HG02623 (cell line): ENCODE data around the gene GPS1.

Source experiments
- ATAC-seq: cut with Tn5 transposase; IDR thresholded peaks from one replicate; pipeline ENCODE4 v1.9.1; 2021; ENCODE audit warnings: moderate library complexity; ENCODE audit not compliant: unreplicated experiment

GPS1 gene

DNA sequence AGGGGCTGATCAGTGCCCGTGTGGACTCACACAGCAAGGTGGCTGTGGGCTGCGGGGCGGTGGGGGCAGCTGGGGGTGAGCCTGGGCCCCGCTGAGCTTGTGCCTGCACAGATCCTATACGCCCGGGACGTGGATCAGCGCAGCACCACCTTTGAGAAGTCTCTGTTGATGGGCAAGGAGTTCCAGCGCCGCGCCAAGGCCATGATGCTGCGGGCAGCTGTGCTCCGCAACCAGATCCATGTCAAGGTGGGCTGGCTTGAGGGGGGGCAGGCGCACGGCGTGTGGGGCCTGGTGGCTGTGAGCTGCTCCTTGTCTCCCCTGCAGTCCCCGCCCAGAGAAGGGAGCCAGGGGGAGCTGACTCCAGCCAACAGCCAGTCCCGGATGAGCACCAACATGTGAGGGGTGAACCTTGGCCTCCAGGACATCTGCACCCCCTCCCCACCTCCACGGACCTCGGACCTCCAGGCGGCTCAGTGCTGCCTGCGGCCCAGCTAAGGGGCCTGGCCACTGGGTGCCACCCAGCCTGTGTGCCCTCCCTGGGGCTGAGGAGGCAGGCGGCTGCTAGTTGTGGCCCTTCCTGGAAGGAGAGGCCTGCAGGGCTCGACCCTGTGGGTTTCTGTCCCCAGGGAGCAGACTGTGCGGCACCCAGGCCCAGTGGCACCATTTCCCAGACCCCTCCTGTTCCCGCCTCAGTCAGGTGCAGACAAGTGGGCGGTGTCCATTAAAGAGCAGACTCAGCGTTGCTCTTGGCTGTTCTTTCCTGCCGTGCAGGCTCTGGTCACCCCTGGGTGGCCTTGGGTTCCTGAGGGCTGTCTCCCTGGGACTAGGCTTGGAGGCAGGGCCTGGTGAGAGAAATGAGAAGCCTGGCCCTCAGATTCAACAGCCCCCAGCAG is 5.3 kb downstream of the GPS1 start:
- ATAC-seq: no peak

DNA sequence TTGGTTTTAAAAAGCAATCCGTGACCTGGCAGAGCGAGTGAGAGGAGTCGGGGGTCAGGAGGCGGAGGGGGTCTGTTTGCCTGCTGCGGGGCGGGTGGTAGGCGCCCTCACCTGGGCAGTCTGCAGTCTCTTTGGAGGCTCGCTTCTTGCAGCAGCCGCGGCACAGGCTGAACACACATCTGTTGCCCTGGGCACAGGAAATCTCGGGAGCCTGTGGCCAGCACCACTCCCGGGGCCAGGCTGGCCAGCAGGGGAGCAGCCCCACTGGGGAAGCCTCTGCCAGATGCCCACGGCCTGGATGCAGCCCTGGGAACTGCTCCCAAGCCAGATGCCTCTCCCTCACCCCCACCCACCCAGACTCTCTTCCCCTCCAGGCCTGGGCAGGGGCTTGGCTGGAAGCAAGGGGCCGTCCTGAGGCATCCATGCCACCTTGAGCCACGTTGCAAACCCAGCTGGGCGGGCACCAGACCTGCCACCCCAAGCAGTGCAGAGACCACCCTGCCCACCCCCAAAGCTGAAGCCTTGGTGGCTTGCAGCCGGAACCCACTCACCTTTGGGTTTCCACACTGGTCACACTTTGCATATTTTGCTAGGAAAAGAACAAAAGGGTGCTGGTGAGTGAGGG is 6.6 kb downstream of the GPS1 start:
- ATAC-seq: no peak

DNA sequence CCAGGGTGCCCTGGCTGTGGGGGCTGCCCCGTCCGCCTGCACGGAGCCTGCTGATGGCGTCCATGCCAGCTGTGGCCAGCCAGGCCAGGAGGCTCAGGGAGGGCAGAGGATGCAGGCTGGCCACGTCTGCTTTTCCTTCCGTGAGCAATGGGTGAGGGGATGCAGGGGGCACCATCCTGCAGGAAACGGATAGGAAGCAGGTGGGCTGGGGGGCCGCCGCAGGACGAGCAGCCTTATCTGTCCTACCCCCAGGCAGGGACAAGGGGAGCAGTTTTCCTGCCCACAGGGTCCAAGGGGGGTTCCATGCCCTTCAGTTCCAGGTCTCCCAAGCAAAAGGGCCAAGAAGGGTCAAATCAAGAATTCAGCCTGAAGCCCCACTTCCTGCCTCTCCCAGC is 7.2 kb downstream of the GPS1 start:
- ATAC-seq: no peak

- ATAC-seq: no peak
These were observed 7.7 kb downstream of the GPS1 start for GRCh38 chr17:82059272-82060000.

DNA sequence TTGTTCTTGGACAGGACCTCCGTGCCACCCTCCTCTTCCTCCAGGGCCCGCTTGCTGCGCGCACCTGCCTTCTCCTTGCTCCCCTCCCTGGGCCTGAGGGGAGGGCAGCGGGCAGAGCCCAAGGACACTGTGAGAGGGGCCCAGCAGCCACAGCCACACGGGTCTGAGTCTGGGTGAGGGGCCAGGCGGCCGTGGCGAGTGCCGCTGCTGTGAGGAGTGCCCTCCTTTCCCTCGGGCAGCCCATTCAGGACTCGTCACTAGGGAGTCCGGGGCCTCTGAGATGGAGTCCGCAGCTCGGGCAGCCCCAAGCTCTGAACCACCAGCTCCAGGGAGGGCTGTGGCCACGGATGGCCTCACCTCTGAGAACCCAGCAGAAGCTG is 8.3 kb downstream of the GPS1 start:
- ATAC-seq: no peak

DNA sequence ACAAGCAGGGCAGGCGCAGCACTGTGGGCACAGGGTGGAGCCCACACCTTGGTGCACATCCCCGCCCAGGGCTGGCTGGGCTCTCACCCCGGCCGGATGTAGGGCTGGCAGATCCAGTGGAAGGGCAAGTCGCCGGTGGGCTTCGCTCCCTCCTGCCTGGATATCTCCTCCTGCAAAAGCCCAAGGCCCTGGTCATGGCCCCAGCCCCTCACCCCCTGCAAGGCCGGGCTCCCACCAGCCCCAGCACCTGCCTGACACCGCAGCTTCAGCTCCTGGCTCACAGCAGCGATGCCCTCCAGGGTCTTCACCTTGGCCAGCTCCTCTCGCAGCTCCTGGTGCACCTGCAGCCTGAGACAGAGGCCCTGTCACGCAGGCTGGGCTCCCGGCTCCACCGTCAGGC is 8.9 kb downstream of the GPS1 start:
- ATAC-seq: no peak

- no peak for ATAC-seq
These were observed 9.6 kb downstream of the GPS1 start for GRCh38 chr17:82061047-82061925.

DNA sequence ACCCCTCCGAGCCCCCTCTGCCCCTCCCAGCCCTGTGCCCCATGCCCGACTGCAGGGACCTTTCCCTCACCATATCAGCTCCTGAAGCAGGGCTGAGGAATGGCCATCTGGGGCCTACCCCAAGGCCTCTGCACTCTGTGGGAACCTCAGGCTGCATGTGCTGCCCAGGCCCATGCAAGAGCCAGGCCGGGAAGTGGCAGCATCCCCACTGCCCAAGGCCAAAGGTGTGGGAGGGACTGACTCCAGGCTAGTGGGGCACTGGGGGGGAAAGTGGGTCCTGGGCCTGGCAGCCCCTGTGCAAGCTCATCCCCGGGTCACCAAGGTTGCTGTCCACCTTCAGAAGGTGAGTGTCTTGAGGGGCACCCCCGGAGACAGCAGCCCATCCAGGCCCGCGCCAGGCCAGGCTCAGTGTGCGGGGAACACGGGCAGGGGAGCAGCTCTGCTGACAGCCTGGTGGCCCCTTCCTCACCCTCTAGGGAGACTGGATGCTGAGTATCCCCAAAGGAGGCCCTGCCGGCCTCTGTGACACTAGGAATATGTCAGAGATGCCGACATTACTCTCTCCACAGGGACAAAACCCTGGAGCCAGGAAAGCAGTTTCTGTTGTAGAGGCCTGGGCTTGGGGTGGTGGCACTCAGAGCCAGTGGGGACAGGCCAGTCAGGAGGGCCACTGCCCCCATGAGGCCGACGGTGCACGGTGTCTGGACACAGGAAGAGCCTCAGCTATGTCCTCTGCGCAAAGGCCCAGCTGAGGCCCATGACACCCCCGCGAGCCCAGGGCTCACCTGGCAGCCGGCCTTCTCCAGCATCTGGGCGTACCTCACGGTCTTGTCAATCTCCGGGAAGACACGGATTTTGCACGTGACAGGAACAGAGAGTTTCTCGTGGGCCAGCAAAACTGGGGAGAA is 10.6 kb downstream of the GPS1 start:
- no peak for ATAC-seq

DNA sequence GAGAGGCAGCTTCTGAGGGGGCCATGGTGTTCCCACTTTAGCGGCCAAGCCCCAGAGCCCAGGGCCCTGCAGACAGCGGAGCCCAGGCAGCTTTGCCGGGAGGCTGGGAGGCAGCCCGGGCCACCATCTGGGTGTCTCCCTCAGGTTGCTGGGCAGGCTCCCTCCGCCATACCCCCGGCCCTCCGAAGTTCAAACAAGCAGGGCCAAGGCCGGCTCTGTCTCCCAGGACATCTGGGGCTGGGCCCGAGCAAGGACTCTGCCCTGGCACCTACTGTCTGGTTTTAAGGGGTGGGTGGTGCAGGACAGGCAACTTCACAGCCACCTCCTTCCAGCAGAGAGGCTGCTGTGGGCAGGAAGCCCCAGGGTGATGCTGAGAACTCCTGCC is 11.3 kb downstream of the GPS1 start:
- no peak for ATAC-seq

- no peak for ATAC-seq
These were observed 12.0 kb downstream of the GPS1 start for GRCh38 chr17:82063424-82064415.

GRCh38 chr17:82064433-82065192 is 12.9 kb downstream of the GPS1 start:
- no peak for ATAC-seq

DNA sequence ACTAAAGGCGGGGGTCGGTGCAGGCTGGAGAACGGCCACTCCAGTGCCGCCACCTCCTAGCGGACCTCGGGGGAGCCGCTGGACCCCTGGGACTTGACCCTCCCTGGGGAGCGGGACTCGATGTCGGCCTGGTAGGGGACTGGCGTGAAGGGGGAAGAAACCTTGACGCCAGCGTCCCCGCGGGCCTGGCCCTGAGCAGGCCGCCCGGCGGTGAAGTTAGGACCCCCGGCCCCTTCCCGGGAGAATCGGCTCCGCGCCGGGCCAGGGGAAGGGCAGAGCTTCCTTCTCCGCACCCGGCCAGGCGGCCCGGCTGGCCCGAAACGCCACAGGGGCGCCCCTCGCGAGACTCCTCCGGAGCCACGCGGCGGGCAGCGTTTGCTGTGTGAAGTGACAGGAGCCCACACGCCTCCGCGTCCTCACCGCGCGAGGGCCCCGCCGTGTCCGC is 13.5 kb downstream of the GPS1 start:
- peak; percentile 24 for ATAC-seq

DNA sequence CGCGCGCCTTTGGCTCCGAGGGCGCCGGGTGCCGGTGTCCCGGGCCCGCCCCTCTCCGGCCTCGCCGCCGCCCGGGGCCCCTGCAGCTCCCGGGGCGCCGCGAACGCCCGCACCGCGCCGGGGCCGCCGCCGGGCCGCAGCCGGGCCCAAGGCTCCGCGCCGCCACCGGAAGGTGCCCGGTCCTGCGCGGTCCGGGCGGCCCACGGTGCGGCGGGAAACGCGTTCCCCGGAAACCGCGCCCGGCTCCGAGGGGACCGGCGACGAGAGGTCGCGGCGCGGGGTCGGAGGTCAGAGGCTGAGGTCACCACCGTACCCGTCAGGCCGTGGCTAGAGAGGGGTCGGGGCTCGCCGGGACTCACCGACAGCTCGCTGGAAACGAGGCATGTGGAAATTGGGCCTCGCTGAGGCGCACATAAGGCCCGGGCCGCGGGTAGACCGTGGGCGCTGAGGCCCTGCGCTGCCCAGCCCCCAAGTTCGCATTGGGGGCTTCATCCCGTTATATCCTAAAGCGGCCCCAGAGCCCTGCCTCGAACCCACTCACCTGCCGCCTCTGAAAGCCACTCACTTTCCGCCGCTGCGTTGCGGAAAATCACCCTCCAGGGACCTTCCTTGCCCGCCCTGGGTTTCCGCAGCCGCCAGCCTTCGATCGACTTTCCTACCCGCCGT is 14.1 kb downstream of the GPS1 start, which contains the start of gene DUS1L:
DUS1L (minus strand) TSS at position 167 of the 666 bp plus-strand sequence. CDS start 745 bp downstream, outside the sequence.
- peak; percentile 59 for ATAC-seq

GRCh38 chr17:82070611-82071010 is 18.9 kb downstream of the GPS1 start:
- ATAC-seq: no peak

GRCh38 chr17:82072827-82073226 is 21.1 kb downstream of the GPS1 start:
- no peak for ATAC-seq

- ATAC-seq: no peak
These were observed 21.7 kb downstream of the GPS1 start for GRCh38 chr17:82073446-82073845.
